ENCODE data around the gene KIF13A.

The KIF13A gene

GRCh38 chr6:17714879-17715851 lies 272.3 kb downstream of the KIF13A start:
- no peak for FAIRE-seq

GRCh38 chr6:17714177-17714576 lies 273.3 kb downstream of the KIF13A start:
- no peak for FAIRE-seq

- FAIRE-seq: no peak
Observed at GRCh38 chr6:17712576-17712975, 274.9 kb downstream of the KIF13A start.

GRCh38 chr6:17710331-17710730 lies 277.1 kb downstream of the KIF13A start:
- no peak for FAIRE-seq

GRCh38 chr6:17709476-17709875 lies 278.0 kb downstream of the KIF13A start:
- no peak for FAIRE-seq

Measured in endometrium (tissue), 2 donors.